WTC11 (cell line): ENCODE results near the gene DOCK1.

Experiments
- ATF2 ChIP-seq: sonication (generic); formaldehyde crosslinking; IDR thresholded peaks from 2 replicates; pipeline ENCODE4 v1.8.1; 2022; ENCODE audit warnings: low read depth, missing genetic modification reagents, borderline replicate concordance
- CREM ChIP-seq: sonication (generic); formaldehyde crosslinking; IDR thresholded peaks from 2 replicates; pipeline ENCODE4 v1.8.1; 2022; ENCODE audit warnings: mild to moderate bottlenecking, missing genetic modification reagents, moderate library complexity
- CTCF ChIP-seq: fragments of 200-600 bp; IDR thresholded peaks from 2 replicates; pipeline ENCODE4 v1.8.0; 2022; ENCODE audit warnings: antibody characterized with exemption
- IRF1 ChIP-seq: sonication (generic); formaldehyde crosslinking; IDR thresholded peaks from 2 replicates; pipeline ENCODE4 v1.8.0; 2023; ENCODE audit warnings: missing genetic modification reagents
- NFYB ChIP-seq: sonication (generic); formaldehyde crosslinking; conservative IDR thresholded peaks from 2 replicates; pipeline ENCODE4 v1.8.0; 2022; ENCODE audit warnings: low read depth, missing genetic modification reagents

- no peak for TF ChIP-seq CTCF
- no peak for TF ChIP-seq ATF2
- no peak for TF ChIP-seq IRF1
- no peak for TF ChIP-seq NFYB (CRISPR knock-in tag)
- no peak for TF ChIP-seq CREM
Measured at GRCh38 chr10:127408112-127408710, 503.0 kb downstream of the DOCK1 start.
